ENCODE results near the gene NETO1. TPM values are rescaled to one million over a fixed set of nuclear protein-coding genes. Genes with fewer than 3 reads are reported as not detected.
A peak's percentile ranks its signal among the peaks of the same experiment; 100 is the strongest.

Gene NETO1, protein sequence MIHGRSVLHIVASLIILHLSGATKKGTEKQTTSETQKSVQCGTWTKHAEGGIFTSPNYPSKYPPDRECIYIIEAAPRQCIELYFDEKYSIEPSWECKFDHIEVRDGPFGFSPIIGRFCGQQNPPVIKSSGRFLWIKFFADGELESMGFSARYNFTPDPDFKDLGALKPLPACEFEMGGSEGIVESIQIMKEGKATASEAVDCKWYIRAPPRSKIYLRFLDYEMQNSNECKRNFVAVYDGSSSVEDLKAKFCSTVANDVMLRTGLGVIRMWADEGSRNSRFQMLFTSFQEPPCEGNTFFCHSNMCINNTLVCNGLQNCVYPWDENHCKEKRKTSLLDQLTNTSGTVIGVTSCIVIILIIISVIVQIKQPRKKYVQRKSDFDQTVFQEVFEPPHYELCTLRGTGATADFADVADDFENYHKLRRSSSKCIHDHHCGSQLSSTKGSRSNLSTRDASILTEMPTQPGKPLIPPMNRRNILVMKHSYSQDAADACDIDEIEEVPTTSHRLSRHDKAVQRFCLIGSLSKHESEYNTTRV
- polyA plus RNA-seq (2011; rRNA removed) (0.04 TPM in 1 of 2 replicates, not detected in the other), polyA plus RNA-seq (2017; fragmentation: RNase III; extraction: RNeasy Plus Mini Kit Qiagen cat#74134 plus additional on column Dnase treatment) (not detected in 3 replicates), polyA minus RNA-seq (2011; rRNA and poly(A)+ RNA removed) (0.08 and 0.24 TPM in 2 replicates)
- 0.01 TPM in 1 of 2 replicates, not detected in the other for polyA plus RNA-seq (2012; cell fraction: cytosol; rRNA removed)
- polyA plus RNA-seq (2012; cell fraction: nucleus; rRNA removed) = not detected in 2 replicates

DNA sequence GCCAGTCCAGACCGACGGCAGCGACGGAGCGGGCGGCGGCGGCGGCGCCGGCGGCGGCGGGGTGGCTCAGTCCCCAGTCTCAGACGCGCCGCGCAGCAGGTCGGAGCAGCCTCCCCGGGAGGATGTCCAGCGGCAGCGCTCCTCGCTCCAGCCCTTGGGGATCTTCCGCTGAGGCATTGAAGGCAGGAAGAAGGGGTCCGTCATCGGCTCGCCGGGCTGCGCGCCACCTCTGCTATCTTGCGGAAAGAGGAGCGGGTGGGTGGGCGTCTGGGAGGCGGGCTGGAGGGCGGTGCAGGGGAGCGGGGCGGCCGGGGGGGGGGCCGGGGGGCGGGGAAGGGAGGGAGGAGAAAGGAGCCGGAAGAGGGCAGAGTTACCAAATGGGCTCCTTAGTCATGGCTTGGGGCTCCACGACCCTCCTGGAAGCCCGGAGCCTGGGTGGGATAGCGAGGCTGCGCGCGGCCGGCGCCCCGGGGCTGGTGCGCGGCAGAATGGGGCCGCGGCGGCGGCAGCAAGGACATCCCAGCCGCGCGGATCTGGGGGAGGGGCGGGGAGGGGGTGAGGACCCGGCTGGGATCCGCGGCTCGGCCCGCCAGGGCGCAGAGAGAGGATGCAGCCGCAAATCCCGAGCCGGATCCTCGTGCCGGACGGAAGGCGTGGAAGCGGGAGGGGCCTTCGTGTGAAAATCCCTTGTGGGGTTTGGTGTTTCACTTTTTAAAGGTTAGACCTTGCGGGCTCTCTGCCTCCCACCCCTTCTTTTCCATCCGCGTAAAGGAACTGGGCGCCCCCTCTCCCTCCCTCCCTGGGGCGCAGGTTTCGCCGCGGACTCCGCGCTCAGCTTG lies at the start of gene NETO1:
Gene NETO1, minus strand, starts transcription at position 242 of the 839 bp plus-strand sequence. CDS start 696 bp downstream, outside the sequence.
- H3K27ac ChIP-seq = no peak within 1 kb of the TSS
- POLR2A ChIA-PET = no interaction called here
- peak within 1 kb of the TSS; percentile 71 for H3K4me2 ChIP-seq
- TF ChIP-seq, protein P1, sequence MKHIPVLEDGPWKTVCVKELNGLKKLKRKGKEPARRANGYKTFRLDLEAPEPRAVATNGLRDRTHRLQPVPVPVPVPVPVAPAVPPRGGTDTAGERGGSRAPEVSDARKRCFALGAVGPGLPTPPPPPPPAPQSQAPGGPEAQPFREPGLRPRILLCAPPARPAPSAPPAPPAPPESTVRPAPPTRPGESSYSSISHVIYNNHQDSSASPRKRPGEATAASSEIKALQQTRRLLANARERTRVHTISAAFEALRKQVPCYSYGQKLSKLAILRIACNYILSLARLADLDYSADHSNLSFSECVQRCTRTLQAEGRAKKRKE (CRISPR knock-in tag; IDR thresholded peaks at IDR 0.05; ENCODE audit: low read depth) = no peak
- TF ChIP-seq, protein P2, sequence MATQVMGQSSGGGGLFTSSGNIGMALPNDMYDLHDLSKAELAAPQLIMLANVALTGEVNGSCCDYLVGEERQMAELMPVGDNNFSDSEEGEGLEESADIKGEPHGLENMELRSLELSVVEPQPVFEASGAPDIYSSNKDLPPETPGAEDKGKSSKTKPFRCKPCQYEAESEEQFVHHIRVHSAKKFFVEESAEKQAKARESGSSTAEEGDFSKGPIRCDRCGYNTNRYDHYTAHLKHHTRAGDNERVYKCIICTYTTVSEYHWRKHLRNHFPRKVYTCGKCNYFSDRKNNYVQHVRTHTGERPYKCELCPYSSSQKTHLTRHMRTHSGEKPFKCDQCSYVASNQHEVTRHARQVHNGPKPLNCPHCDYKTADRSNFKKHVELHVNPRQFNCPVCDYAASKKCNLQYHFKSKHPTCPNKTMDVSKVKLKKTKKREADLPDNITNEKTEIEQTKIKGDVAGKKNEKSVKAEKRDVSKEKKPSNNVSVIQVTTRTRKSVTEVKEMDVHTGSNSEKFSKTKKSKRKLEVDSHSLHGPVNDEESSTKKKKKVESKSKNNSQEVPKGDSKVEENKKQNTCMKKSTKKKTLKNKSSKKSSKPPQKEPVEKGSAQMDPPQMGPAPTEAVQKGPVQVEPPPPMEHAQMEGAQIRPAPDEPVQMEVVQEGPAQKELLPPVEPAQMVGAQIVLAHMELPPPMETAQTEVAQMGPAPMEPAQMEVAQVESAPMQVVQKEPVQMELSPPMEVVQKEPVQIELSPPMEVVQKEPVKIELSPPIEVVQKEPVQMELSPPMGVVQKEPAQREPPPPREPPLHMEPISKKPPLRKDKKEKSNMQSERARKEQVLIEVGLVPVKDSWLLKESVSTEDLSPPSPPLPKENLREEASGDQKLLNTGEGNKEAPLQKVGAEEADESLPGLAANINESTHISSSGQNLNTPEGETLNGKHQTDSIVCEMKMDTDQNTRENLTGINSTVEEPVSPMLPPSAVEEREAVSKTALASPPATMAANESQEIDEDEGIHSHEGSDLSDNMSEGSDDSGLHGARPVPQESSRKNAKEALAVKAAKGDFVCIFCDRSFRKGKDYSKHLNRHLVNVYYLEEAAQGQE (IDR thresholded peaks at IDR 0.05) = no peak
- TF ChIP-seq CBX8 (IDR thresholded peaks at IDR 0.05) = no peak
- TF ChIP-seq POLR2AphosphoS2 (conservative IDR thresholded peaks at IDR 0.05; ENCODE audit: low read length) = no peak
- 58% methylated on average over 23 of the region's 85 CpGs for WGBS (ENCODE audit: missing lambda C conversion rate)
- no peaks in the 10 kb centered on the region for H3K4me1 ChIP-seq
- FAIRE-seq (no peak), ATAC-seq (peak; percentile 39 to 47; a peak in 1 of 6 replicates), DNase-seq (ENCODE audit: low read depth in 1 of 2, low spot score in 1 of 2) (no peak)
- H3K9me3 ChIP-seq = no peaks in the 10 kb centered on the region
- CTCF ChIA-PET = no interaction called here
- peak within 1 kb of the TSS; percentile 34 for H3K4me3 ChIP-seq

DNA sequence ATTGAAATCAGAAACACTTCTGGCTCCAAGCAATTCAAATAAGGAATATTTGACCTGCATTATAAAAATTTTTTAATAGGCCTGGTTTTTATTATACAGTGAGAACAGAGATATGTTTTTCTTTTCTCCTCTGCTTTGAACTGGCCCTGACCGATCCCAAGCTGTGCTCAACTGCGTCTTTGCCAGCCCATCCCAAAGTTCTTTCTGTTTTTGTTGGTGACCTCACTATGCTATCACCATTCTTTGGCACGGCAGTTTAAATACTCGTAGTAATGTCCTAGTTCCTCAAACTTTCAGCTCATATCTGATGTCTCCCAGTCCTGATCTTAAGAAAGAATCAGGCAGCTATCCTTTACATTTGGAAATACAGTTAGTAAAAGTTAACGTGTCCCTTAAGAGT lies 42.3 kb upstream of the NETO1 start:
- Histone ChIP-seq H3K4me2 (no peak overlapping the region), H3K4me1 (no peaks in the 10 kb centered on the region), H3K4me3 (no peak overlapping the region), H3K9me3 (no peaks in the 10 kb centered on the region), H3K27ac (no peak overlapping the region)
- ChIA-PET POLR2A (no interaction called here), CTCF (interaction anchor here (0.7 kb wide), 1 partner anchor 1058 kb away, joined by 3 read pairs; no protein-coding TSS in a partner anchor)
- 13% methylated on average over 5 of the region's 5 CpGs for WGBS (ENCODE audit: missing lambda C conversion rate)
- ATAC-seq (no peak), DNase-seq (ENCODE audit: low read depth in 1 of 2, low spot score in 1 of 2) (no peak), FAIRE-seq (no peak)
- TF ChIP-seq HOXB5 (CRISPR knock-in tag; IDR thresholded peaks at IDR 0.05) = no peak
- TF ChIP-seq, protein P3, sequence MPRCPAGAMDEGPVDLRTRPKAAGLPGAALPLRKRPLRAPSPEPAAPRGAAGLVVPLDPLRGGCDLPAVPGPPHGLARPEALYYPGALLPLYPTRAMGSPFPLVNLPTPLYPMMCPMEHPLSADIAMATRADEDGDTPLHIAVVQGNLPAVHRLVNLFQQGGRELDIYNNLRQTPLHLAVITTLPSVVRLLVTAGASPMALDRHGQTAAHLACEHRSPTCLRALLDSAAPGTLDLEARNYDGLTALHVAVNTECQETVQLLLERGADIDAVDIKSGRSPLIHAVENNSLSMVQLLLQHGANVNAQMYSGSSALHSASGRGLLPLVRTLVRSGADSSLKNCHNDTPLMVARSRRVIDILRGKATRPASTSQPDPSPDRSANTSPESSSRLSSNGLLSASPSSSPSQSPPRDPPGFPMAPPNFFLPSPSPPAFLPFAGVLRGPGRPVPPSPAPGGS (IDR thresholded peaks at IDR 0.05) = no peak

DNA sequence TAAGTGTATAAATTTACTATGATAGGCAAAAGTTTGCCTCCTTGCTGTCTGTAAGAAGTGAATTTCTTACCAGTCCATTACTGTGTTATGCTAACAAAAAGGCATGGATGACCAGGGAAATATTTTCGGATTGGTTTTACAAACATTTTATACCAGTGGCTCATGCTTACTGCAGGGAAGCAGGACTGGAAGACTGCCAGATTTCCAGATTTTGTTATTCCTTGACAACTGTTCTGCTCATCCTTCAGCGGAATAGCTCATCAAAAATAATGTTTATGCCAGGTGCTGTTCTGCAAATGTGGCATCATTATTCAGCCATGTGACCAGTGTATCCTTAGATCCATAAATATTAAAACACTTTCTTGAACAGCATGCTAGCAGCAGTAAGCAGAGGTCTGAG lies 40.4 kb upstream of the NETO1 start:
- 10% methylated on average over 2 of the region's 2 CpGs for WGBS (ENCODE audit: missing lambda C conversion rate)
- no peak overlapping the region for H3K4me3 ChIP-seq
- ChIA-PET POLR2A (no interaction called here), CTCF (no interaction called here)
- no peaks in the 10 kb centered on the region for H3K4me1 ChIP-seq
- no peak overlapping the region for H3K27ac ChIP-seq
- H3K9me3 ChIP-seq = no peaks in the 10 kb centered on the region
- H3K4me2 ChIP-seq = no peak overlapping the region
- ATAC-seq = no peak
- no peak for DNase-seq (ENCODE audit: low read depth in 1 of 2, low spot score in 1 of 2)
- TF ChIP-seq GATA3 (IDR thresholded peaks at IDR 0.05; ENCODE audit: borderline replicate concordance) (no peak), FOSL2 (IDR thresholded peaks at IDR 0.05) (no peak), FOSL2 (CRISPR knock-in tag; IDR thresholded peaks at IDR 0.05) (no peak), KDM1A (IDR thresholded peaks at IDR 0.05; ENCODE audit: low read depth) (no peak), RARB (CRISPR knock-in tag; IDR thresholded peaks at IDR 0.05) (no peak), HDAC2 (IDR thresholded peaks at IDR 0.05) (no peak), JUN (IDR thresholded peaks at IDR 0.05) (no peak), EP300 (IDR thresholded peaks at IDR 0.05) (no peak), POLR2A (IDR thresholded peaks at IDR 0.05; ENCODE audit: low read length) (no peak), FOXS1 (CRISPR knock-in tag; IDR thresholded peaks at IDR 0.05) (no peak), NFE2L2 (conservative IDR thresholded peaks at IDR 0.05; ENCODE audit: low read length) (no peak), HOXB5 (CRISPR knock-in tag; IDR thresholded peaks at IDR 0.05) (no peak), CHD2 (IDR thresholded peaks at IDR 0.05; ENCODE audit: low read length, partially characterized antibody) (no peak)
- TF ChIP-seq, protein P3 (IDR thresholded peaks at IDR 0.05) = no peak
- TF ChIP-seq, protein P4, sequence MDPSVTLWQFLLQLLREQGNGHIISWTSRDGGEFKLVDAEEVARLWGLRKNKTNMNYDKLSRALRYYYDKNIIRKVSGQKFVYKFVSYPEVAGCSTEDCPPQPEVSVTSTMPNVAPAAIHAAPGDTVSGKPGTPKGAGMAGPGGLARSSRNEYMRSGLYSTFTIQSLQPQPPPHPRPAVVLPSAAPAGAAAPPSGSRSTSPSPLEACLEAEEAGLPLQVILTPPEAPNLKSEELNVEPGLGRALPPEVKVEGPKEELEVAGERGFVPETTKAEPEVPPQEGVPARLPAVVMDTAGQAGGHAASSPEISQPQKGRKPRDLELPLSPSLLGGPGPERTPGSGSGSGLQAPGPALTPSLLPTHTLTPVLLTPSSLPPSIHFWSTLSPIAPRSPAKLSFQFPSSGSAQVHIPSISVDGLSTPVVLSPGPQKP (IDR thresholded peaks at IDR 0.05; ENCODE audit: low read depth, low read length) = no peak
- no peak for FAIRE-seq
